Measurements from ENCODE around the gene OR8D2.

DNA sequence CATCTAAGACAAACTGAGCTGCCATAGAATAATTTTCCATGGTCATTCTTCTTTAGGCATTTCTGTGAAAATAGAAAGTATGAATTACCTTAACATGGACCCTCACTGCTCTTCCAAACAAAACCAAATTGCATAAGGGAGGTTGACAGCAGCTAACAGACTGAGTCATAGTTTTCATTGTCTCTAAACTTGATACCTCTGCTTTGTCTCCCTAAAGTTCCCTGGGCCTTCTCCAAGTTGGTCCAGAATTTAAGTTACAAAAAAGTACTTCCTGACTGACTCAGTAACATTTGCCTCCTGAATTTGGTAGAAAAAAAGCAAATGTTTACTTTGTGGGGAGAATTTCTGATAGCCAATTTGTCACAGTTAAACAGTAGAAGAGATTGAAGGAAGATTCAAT lies 9.3 kb downstream of the OR8D2 start:
- TF ChIP-seq, protein P1, sequence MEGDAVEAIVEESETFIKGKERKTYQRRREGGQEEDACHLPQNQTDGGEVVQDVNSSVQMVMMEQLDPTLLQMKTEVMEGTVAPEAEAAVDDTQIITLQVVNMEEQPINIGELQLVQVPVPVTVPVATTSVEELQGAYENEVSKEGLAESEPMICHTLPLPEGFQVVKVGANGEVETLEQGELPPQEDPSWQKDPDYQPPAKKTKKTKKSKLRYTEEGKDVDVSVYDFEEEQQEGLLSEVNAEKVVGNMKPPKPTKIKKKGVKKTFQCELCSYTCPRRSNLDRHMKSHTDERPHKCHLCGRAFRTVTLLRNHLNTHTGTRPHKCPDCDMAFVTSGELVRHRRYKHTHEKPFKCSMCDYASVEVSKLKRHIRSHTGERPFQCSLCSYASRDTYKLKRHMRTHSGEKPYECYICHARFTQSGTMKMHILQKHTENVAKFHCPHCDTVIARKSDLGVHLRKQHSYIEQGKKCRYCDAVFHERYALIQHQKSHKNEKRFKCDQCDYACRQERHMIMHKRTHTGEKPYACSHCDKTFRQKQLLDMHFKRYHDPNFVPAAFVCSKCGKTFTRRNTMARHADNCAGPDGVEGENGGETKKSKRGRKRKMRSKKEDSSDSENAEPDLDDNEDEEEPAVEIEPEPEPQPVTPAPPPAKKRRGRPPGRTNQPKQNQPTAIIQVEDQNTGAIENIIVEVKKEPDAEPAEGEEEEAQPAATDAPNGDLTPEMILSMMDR (IDR thresholded peaks at IDR 0.05; ENCODE audit: low read length): no peak
- TF ChIP-seq EZH2 (IDR thresholded peaks at IDR 0.05; ENCODE audit: borderline replicate concordance, low read length): no peak
